Thyroid gland (tissue), 4 donors: ENCODE results near the gene MACROD1.

Experiments used
- CTCF ChIP-seq, 6 experiments: fragments of 200-600 bp in 3 of 6; fragments of 450-650 bp in 3 of 6; sonication (generic) in 3 of 6; IDR thresholded peaks; one replicate each; pipeline ENCODE4 v1.5.1; 2016 to 2019; ENCODE audit warnings: antibody characterized with exemption in 6 of 6, mild to moderate bottlenecking in 2 of 6, inconsistent platforms in 1 of 6, moderate library complexity in 1 of 6
- POLR2A ChIP-seq, 2 donors: fragments of 450-650 bp; IDR thresholded peaks; one replicate each; pipeline ENCODE4 v1.6.1; 2017; ENCODE audit warnings: antibody characterized with exemption in 2 of 2, mild to moderate bottlenecking in 2 of 2, moderate library complexity in 1 of 2

GRCh38 chr11:64045700-64046099 lies 120.2 kb downstream of the MACROD1 start:
- TF ChIP-seq POLR2A (IDR thresholded peaks at IDR 0.05) (no peak), CTCF (IDR thresholded peaks at IDR 0.05) (no peak)
